HPDE6-E6E7 (cell line): ENCODE results near the gene TMED1.

Source experiments
- DNase-seq: peaks from one replicate; pipeline ENCODE4 v3.0.0; 2011; ENCODE audit warnings: missing footprints; ENCODE audit errors: extremely low spot score

TMED1 gene

GRCh38 chr19:10811391-10812111, 24.5 kb downstream of the TMED1 start:
- no peak for DNase-seq

DNA sequence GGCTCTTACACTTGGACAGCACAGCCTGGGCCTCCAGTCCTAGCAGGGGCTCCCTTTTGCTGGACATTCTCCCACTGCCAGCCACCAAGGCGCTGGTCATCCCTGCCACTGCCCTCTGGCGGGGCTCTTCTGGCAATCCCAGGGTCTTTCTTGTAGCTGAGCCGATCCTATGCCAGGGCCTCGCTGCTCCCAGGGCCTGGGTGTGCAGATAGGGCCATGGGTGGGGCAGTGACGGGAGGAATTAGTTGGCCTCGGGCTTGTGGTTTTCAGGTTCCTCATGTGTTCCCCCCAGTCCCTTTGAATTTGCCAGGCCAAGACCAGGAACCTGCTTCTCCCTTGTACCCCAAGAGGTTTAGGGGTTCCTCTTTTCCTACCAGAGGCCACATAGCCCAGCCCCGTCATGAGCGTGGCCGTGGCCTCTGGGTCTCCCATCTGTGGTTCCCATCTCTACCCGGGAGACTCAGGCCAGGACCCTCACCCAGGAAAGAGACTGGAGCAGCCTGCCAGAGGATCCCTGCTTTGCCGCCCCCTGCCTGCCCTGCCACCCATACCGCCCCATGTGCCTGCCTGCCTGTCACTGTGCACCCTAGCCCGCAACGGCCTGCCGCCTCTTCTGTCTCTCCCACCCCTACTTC, 26.2 kb downstream of the TMED1 start:
- DNase-seq, result no peak

- DNase-seq, result peak; percentile 95
These were observed 26.9 kb downstream of the TMED1 start for GRCh38 chr19:10808937-10809649.

GRCh38 chr19:10805758-10806247, 30.2 kb downstream of the TMED1 start:
- no peak for DNase-seq

DNA sequence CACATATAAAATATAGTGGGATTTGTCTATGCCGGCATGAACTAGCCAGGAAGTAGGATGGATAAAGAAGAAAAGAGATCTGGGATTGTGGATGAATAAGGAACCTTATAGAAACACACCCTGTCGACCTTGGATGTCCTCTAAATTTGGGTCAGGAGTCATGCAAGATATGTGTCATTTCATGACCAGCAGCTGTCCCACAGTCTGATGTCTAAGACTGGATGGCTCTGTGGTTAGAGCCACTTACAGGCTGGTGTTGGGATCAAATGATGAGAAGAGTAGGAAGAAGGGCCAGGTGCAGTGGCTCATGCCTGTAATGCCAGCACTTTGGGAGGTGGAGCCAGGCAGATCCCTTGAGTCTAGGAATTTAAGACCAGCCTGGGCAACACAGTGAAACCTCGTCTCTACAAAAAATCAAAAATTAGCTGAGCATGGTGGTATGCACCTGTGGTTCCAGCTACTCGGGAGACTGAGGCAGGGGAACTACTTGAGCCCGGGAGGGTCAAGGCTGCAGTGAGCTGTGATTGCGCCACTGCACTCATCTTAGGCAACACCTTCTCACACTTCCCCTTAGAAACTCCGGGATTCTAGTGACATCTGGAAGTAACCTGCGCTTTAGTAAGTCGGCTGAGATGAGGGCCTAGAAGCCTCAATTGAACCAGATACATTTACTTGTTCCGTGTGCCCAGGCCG, 30.8 kb downstream of the TMED1 start:
- DNase-seq, result no peak

GRCh38 chr19:10803252-10803651, 32.8 kb downstream of the TMED1 start:
- DNase-seq, result no peak

DNA sequence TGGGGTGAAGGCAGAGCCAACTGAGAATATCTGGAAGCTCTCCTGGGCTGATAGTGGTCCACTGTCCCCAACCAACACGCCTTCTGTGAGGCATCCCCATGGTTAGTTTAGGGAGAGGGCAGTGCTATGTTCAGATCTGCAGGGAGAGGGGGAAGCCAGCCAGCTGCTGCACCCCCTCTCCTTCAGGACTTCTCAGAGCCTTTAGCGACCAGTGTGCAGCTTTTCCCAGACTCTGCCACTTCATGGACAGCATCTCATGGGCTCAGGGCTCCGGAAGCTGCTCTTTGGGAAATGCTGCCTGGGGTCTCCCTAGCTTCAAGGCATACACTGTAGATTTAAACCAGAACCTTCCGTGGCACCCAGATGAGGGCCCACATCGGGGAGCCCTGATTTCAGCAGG, 33.5 kb downstream of the TMED1 start:
- no peak for DNase-seq

- no peak for DNase-seq
These were observed 35.5 kb downstream of the TMED1 start for GRCh38 chr19:10800488-10800887.

- DNase-seq, result no peak
These were observed 38.3 kb downstream of the TMED1 start for GRCh38 chr19:10797541-10798256.

GRCh38 chr19:10797078-10797477, 38.9 kb downstream of the TMED1 start:
- DNase-seq, result no peak

- no peak for DNase-seq
These were observed 39.4 kb downstream of the TMED1 start for GRCh38 chr19:10796653-10797052.

GRCh38 chr19:10789866-10790265, 46.1 kb downstream of the TMED1 start:
- no peak for DNase-seq

DNA sequence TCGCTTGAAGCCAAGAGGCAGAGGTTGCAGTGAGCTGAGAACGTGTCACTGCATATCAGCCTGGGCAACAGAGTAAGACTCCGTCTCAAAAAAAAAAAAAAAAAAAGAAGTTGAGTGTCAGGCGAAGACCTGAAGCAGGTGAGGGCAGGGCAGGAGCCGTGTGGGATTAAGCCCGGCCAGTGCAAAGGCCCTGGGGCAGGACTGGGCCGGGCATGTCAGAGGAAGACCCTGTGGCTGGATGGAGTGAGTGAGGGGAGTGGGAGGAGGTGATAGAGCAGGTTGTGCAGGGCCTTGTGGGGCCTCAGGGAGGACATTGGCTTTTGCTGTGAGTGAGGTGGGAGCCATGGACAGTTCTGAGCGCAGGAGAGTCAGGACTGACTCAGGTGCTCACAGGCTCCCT, 47.9 kb downstream of the TMED1 start:
- DNase-seq, result no peak

GRCh38 chr19:10784257-10784656, 51.8 kb downstream of the TMED1 start:
- no peak for DNase-seq

- DNase-seq, result no peak
These were observed 53.2 kb downstream of the TMED1 start for GRCh38 chr19:10782795-10783194.
